ENCODE measurements around the gene PLPP3. TPM values are rescaled to one million over a fixed set of nuclear protein-coding genes. Genes with fewer than 3 reads are reported as not detected.

The PLPP3 gene
- polyA plus RNA-seq (2013) = 289 and 308 TPM in 2 replicates

DNA sequence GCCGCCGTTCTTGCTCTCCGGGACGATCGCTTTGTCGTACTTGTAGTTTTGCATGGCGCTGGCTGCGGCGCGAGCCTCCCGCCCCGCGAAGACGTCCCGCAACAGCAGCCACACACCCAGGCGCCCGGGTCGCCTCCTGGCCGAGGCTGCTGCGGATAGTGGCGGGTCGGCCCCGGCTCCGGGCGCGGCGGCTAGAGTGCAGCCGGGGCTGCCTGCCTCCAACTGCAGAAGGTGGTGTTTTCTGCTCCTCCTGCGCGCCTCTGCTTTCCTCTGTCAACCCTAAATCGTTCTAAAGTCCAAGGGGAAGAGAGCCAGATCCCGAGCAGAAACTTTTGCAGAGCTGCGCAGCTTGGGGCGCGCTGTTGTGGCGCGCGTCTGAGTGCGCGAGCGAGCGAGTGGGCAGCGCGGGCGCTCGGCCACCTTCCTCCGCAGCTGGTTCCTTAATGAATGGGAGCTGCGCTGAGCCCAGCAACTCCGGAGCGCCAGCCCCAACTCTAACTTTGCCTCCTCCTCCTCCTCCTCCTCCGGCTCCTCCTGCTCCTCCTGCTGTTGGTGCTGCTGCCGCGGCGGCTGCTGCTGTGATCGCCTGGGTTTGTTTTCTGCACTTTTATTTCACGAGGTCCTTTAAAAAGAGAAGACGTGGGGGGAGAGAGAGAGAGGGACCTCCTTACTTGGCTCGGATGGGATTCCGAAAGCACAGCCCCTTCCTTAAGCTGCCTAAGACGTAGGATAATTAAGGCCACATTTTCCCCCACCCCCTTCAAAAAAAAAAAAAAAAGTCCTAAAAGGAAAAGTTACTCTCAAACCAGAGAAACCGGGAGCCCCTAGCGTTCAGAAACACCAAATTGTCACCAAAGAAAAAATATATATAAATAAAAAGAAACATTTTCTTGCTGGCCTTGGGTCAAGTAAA, at the start of gene PLPP3:
PLPP3 (minus strand) TSS at position 601 of the 913 bp plus-strand sequence; CDS start at position 54, 547 bp downstream.
- H3K9ac ChIP-seq (ENCODE audit: low read length) = peak within 1 kb of the TSS; percentile 96
- H3K9me3 ChIP-seq (ENCODE audit: insufficient read depth, low read depth, low read length) = no peaks in the 10 kb centered on the region
- peak within 1 kb of the TSS; percentile 95 for H3K27ac ChIP-seq (ENCODE audit: low read depth, low read length)
- peak within 1 kb of the TSS; percentile 87 for H3K18ac ChIP-seq (ENCODE audit: low read length)
- H2BK12ac ChIP-seq (ENCODE audit: low read length) = peak within 1 kb of the TSS; percentile 64
- peak within 1 kb of the TSS; percentile 94 for H2AK5ac ChIP-seq (ENCODE audit: low read length)
- no CpG with 5 or more reads among the region's 62 CpGs for WGBS (ENCODE audit: extremely low coverage, insufficient coverage, insufficient read length)
- peaks cover 38% of the 10 kb centered on the region for H3K79me1 ChIP-seq (ENCODE audit: low read length)
- H3K36me3 ChIP-seq (ENCODE audit: control insufficient read depth in 1 of 2, insufficient read depth in 2 of 2, low read length in 2 of 2) = peaks cover 4 to 8% of the 10 kb centered on the region in 2 experiments
- no peaks in the 10 kb centered on the region for H3K27me3 ChIP-seq (ENCODE audit: insufficient read depth, low read length)
- peak; percentile 82 to 85 for DNase-seq
- H4K8ac ChIP-seq (ENCODE audit: low read depth, low read length) = peak within 1 kb of the TSS; percentile 96
- peak within 1 kb of the TSS; percentile 58 for H3K4me2 ChIP-seq (ENCODE audit: low read length)
- H3K4me3 ChIP-seq (ENCODE audit: low read depth, low read length) = peak within 1 kb of the TSS; percentile 94
- peak within 1 kb of the TSS; percentile 86 for H2AFZ ChIP-seq (ENCODE audit: insufficient read depth, low read length, poor library complexity)
- H3K4me1 ChIP-seq (ENCODE audit: control insufficient read depth in 1 of 2, insufficient read depth in 2 of 2, low read length in 2 of 2) = peaks cover 7 to 13% of the 10 kb centered on the region in 2 experiments
- peak within 1 kb of the TSS; percentile 99 for H2BK5ac ChIP-seq (ENCODE audit: low read depth, low read length, poor library complexity)
- peak within 1 kb of the TSS; percentile 97 for H3K4ac ChIP-seq (ENCODE audit: low read depth, low read length)
- H3K79me2 ChIP-seq (ENCODE audit: control insufficient read depth, insufficient read depth, low read length, poor library complexity) = peaks cover 30% of the 10 kb centered on the region
- no peak within 1 kb of the TSS for H3K23ac ChIP-seq (ENCODE audit: low read length)
- peak within 1 kb of the TSS; percentile 95 for H2BK120ac ChIP-seq (ENCODE audit: insufficient read depth, low read length, poor library complexity)
- H4K91ac ChIP-seq (ENCODE audit: low read depth, low read length) = peak within 1 kb of the TSS; percentile 96
- peak within 1 kb of the TSS; percentile 100 for H3K14ac ChIP-seq (ENCODE audit: low read length)
- H4K12ac ChIP-seq (ENCODE audit: low read depth, low read length) = peak within 1 kb of the TSS; percentile 82

DNA sequence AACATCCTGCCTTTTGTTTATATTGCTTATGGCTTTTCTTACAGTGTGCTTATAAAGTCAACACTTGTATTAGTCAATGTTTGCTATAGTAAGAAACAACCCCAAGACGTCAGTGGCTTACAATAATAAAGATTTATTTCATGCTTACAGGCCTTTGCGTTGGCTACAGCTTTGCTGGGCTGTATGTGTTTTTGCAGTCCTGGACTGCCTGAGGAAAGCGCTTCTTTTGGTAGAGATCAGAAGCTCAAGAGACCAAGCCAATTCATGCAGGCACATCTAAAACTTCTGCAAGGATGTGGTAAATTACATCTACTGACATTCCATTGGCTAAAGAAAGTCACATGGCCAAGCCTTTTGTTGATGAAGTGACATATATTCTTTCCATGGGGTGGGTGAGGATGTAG, 48.3 kb upstream of the PLPP3 start:
- Histone ChIP-seq H3K27ac (ENCODE audit: low read depth, low read length) (no peak overlapping the region), H3K27me3 (ENCODE audit: insufficient read depth, low read length) (no peaks in the 10 kb centered on the region), H3K4me1 (ENCODE audit: control insufficient read depth in 1 of 2, insufficient read depth in 2 of 2, low read length in 2 of 2) (no peaks in the 10 kb centered on the region), H3K79me1 (ENCODE audit: low read length) (no peaks in the 10 kb centered on the region), H3K4ac (ENCODE audit: low read depth, low read length) (no peak overlapping the region), H3K79me2 (ENCODE audit: control insufficient read depth, insufficient read depth, low read length, poor library complexity) (no peaks in the 10 kb centered on the region), H3K4me3 (ENCODE audit: low read depth, low read length) (no peak overlapping the region), H2AFZ (ENCODE audit: insufficient read depth, low read length, poor library complexity) (no peak overlapping the region), H3K9me3 (ENCODE audit: insufficient read depth, low read depth, low read length) (no peaks in the 10 kb centered on the region), H3K9ac (ENCODE audit: low read length) (no peak overlapping the region), H4K12ac (ENCODE audit: low read depth, low read length) (no peak overlapping the region), H4K91ac (ENCODE audit: low read depth, low read length) (no peak overlapping the region), H3K4me2 (ENCODE audit: low read length) (no peak overlapping the region), H2BK12ac (ENCODE audit: low read length) (no peak overlapping the region), H3K14ac (ENCODE audit: low read length) (no peak overlapping the region), H2AK5ac (ENCODE audit: low read length) (no peak overlapping the region), H3K36me3 (ENCODE audit: control insufficient read depth in 1 of 2, insufficient read depth in 2 of 2, low read length in 2 of 2) (no peaks in the 10 kb centered on the region), H3K18ac (ENCODE audit: low read length) (no peak overlapping the region), H4K8ac (ENCODE audit: low read depth, low read length) (no peak overlapping the region), H3K23ac (ENCODE audit: low read length) (no peak overlapping the region), H2BK5ac (ENCODE audit: low read depth, low read length, poor library complexity) (no peak overlapping the region), H2BK120ac (ENCODE audit: insufficient read depth, low read length, poor library complexity) (no peak overlapping the region)
- no CpG with 5 or more reads among the region's 3 CpGs for WGBS (ENCODE audit: extremely low coverage, insufficient coverage, insufficient read length)
- DNase-seq = no peak

DNA sequence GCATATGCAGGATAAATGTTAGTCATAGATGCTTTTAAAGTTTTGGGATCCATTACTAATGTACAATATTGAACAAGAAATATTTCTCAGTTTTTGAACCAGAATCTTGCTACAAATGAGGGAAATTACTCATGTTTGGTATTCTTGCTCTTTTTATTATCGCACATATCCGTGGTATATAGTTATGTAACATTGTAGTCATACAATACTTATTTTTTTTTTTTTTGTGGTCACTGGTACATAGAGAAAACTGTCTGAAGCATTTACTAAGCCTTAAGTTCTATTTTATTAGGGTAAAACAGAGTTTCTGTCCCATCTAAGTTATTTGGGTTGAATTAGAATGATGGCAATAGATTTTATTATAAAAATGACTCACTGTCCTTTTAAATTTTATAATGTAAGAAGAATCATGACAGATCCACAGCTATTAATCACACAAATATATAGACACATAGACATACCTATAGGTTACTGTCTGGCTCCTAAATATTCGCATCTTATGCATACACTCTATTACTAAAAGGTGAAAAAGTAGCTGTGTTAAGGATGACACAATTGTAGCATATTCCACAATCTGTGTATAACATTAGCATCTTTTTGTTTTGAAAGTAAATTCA, 47.8 kb upstream of the PLPP3 start:
- no peak overlapping the region for H4K91ac ChIP-seq (ENCODE audit: low read depth, low read length)
- no peak overlapping the region for H3K27ac ChIP-seq (ENCODE audit: low read depth, low read length)
- H3K4ac ChIP-seq (ENCODE audit: low read depth, low read length) = no peak overlapping the region
- no peak overlapping the region for H2AK5ac ChIP-seq (ENCODE audit: low read length)
- no peak overlapping the region for H4K12ac ChIP-seq (ENCODE audit: low read depth, low read length)
- no peak for DNase-seq
- no peak overlapping the region for H3K4me3 ChIP-seq (ENCODE audit: low read depth, low read length)
- H2BK5ac ChIP-seq (ENCODE audit: low read depth, low read length, poor library complexity) = no peak overlapping the region
- no peak overlapping the region for H3K4me2 ChIP-seq (ENCODE audit: low read length)
- H2BK12ac ChIP-seq (ENCODE audit: low read length) = no peak overlapping the region
- no peak overlapping the region for H3K18ac ChIP-seq (ENCODE audit: low read length)
- H2AFZ ChIP-seq (ENCODE audit: insufficient read depth, low read length, poor library complexity) = no peak overlapping the region
- H3K27me3 ChIP-seq (ENCODE audit: insufficient read depth, low read length) = no peaks in the 10 kb centered on the region
- no peak overlapping the region for H3K14ac ChIP-seq (ENCODE audit: low read length)
- H3K36me3 ChIP-seq (ENCODE audit: control insufficient read depth in 1 of 2, insufficient read depth in 2 of 2, low read length in 2 of 2) = no peaks in the 10 kb centered on the region
- no peak overlapping the region for H2BK120ac ChIP-seq (ENCODE audit: insufficient read depth, low read length, poor library complexity)
- H3K79me2 ChIP-seq (ENCODE audit: control insufficient read depth, insufficient read depth, low read length, poor library complexity) = no peaks in the 10 kb centered on the region
- no peak overlapping the region for H3K9ac ChIP-seq (ENCODE audit: low read length)
- no CpG with 5 or more reads among the region's 3 CpGs for WGBS (ENCODE audit: extremely low coverage, insufficient coverage, insufficient read length)
- no peak overlapping the region for H4K8ac ChIP-seq (ENCODE audit: low read depth, low read length)
- no peak overlapping the region for H3K23ac ChIP-seq (ENCODE audit: low read length)
- H3K9me3 ChIP-seq (ENCODE audit: insufficient read depth, low read depth, low read length) = no peaks in the 10 kb centered on the region
- H3K4me1 ChIP-seq (ENCODE audit: control insufficient read depth in 1 of 2, insufficient read depth in 2 of 2, low read length in 2 of 2) = no peaks in the 10 kb centered on the region
- H3K79me1 ChIP-seq (ENCODE audit: low read length) = no peaks in the 10 kb centered on the region

DNA sequence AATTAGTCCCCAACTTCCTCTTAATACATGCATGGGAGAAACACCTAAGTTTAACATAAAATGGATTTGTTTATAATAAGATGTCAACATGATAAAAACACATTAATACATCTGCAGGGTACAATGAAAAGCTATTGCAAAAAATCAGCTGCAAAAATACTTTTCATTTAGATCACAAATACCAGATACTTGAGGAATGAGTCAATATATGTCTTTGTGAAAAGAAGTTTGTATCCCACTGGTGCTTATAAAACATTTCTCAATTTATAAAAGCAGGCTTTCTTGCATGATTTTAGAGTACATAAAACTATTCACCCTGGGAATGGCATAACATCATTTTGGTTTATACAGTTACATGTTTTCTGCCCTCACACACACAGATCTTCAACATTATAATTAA, 47.2 kb upstream of the PLPP3 start:
- H3K4me2 ChIP-seq (ENCODE audit: low read length) = no peak overlapping the region

More for the DNA sequence above, 47.2 kb upstream of the PLPP3 start:
- Histone ChIP-seq H2BK5ac (ENCODE audit: low read depth, low read length, poor library complexity) (no peak overlapping the region), H4K91ac (ENCODE audit: low read depth, low read length) (no peak overlapping the region), H3K4me1 (ENCODE audit: control insufficient read depth in 1 of 2, insufficient read depth in 2 of 2, low read length in 2 of 2) (no peaks in the 10 kb centered on the region), H3K79me2 (ENCODE audit: control insufficient read depth, insufficient read depth, low read length, poor library complexity) (no peaks in the 10 kb centered on the region), H3K27me3 (ENCODE audit: insufficient read depth, low read length) (no peaks in the 10 kb centered on the region), H2AK5ac (ENCODE audit: low read length) (no peak overlapping the region), H3K36me3 (ENCODE audit: control insufficient read depth in 1 of 2, insufficient read depth in 2 of 2, low read length in 2 of 2) (no peaks in the 10 kb centered on the region), H3K27ac (ENCODE audit: low read depth, low read length) (no peak overlapping the region), H2BK120ac (ENCODE audit: insufficient read depth, low read length, poor library complexity) (no peak overlapping the region), H3K18ac (ENCODE audit: low read length) (no peak overlapping the region), H3K23ac (ENCODE audit: low read length) (no peak overlapping the region), H2AFZ (ENCODE audit: insufficient read depth, low read length, poor library complexity) (no peak overlapping the region), H3K9ac (ENCODE audit: low read length) (no peak overlapping the region), H3K14ac (ENCODE audit: low read length) (no peak overlapping the region), H2BK12ac (ENCODE audit: low read length) (no peak overlapping the region), H3K4me3 (ENCODE audit: low read depth, low read length) (no peak overlapping the region), H3K4ac (ENCODE audit: low read depth, low read length) (no peak overlapping the region), H3K9me3 (ENCODE audit: insufficient read depth, low read depth, low read length) (no peaks in the 10 kb centered on the region), H4K12ac (ENCODE audit: low read depth, low read length) (no peak overlapping the region), H4K8ac (ENCODE audit: low read depth, low read length) (no peak overlapping the region), H3K79me1 (ENCODE audit: low read length) (no peaks in the 10 kb centered on the region)
- no peak for DNase-seq

Measured in trophoblast cell (in vitro differentiated cells and primary cell).